Mucosa of descending colon (tissue), 3 donors: ENCODE results near the gene KLRG1. TPM values are rescaled to one million over a fixed set of nuclear protein-coding genes. Genes with fewer than 3 reads are reported as not detected.

Experiments
- ATAC-seq: fragments of 200-7000 bp; cut with Tn5 transposase; one replicate; pipeline ENCODE4 v1.9.1; 2020; ENCODE audit warnings: mild to moderate bottlenecking, moderate library complexity
- DNase-seq, 3 donors: peaks; one replicate each; pipeline ENCODE4 v3.0.0-alpha.2; 2020
- H3K36me3 ChIP-seq: fragments of 200-600 bp; one replicate; pipeline ENCODE4 v1.8.0; 2021; ENCODE audit warnings: low read depth, mild to moderate bottlenecking
- H3K4me1 ChIP-seq: fragments of 200-600 bp; one replicate; pipeline ENCODE4 v1.8.0; 2021; ENCODE audit warnings: low read depth, mild to moderate bottlenecking
- H3K4me3 ChIP-seq: fragments of 200-600 bp; one replicate; pipeline ENCODE4 v1.8.0; 2021; ENCODE audit warnings: mild to moderate bottlenecking
- H3K9me3 ChIP-seq: fragments of 200-600 bp; one replicate; pipeline ENCODE4 v1.8.0; 2021; ENCODE audit warnings: mild to moderate bottlenecking
- intact Hi-C, 2 donors: fragments of 100-400 bp; cut with DNase I in 1 of 2; cut with micrococcal nuclease in 1 of 2; formaldehyde crosslinking; loops; one replicate each; pipeline versions ENCODE4 v1.11.0 to v1.11.1; 2022; cut with DNase I, micrococcal nuclease
- total RNA-seq, 3 donors: library from RNA; stranded (reverse); fragmentation: NEBNext Ultra II Directional in 2 of 3; extraction: Animal tissue kit (Norgen Biotek cat#: 25700) in 2 of 3; gene quantifications; one replicate each; pipeline versions ENCODE4 v1.2.1 to v1.2.4, GENCODE V29; 2021 to 2023
- TF ChIP-seq, protein P1 (sequence below): fragments of 200-600 bp; IDR thresholded peaks from one replicate; pipeline ENCODE4 v1.8.0; 2022; ENCODE audit warnings: antibody characterized with exemption, mild to moderate bottlenecking
- donor health status: DM: no; HTN: no; CAD: no; lungs with moderate emphysema.
- donor health status: DM: no; HTN: no; CAD: no.
- donor health status: DM: no; HTN: yes; CAD: no.

Gene KLRG1
- total RNA-seq, 3 donors from 2014 or later = 1.1 to 4.1 (median 3.0) TPM

- TF ChIP-seq, protein P1, sequence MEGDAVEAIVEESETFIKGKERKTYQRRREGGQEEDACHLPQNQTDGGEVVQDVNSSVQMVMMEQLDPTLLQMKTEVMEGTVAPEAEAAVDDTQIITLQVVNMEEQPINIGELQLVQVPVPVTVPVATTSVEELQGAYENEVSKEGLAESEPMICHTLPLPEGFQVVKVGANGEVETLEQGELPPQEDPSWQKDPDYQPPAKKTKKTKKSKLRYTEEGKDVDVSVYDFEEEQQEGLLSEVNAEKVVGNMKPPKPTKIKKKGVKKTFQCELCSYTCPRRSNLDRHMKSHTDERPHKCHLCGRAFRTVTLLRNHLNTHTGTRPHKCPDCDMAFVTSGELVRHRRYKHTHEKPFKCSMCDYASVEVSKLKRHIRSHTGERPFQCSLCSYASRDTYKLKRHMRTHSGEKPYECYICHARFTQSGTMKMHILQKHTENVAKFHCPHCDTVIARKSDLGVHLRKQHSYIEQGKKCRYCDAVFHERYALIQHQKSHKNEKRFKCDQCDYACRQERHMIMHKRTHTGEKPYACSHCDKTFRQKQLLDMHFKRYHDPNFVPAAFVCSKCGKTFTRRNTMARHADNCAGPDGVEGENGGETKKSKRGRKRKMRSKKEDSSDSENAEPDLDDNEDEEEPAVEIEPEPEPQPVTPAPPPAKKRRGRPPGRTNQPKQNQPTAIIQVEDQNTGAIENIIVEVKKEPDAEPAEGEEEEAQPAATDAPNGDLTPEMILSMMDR = no peak
- intact Hi-C loops = no loop called here
- no peak overlapping the region for H3K4me3 ChIP-seq
- no peaks in the 10 kb centered on the region for H3K9me3 ChIP-seq
- H3K36me3 ChIP-seq = no peaks in the 10 kb centered on the region
- DNase-seq = no peak
- H3K4me1 ChIP-seq = no peaks in the 10 kb centered on the region
- ATAC-seq = no peak
Measured at GRCh38 chr12:9001233-9001632, 11.9 kb downstream of the KLRG1 start.

- TF ChIP-seq, protein P1 = no peak
- Histone ChIP-seq H3K9me3 (no peaks in the 10 kb centered on the region), H3K36me3 (no peaks in the 10 kb centered on the region), H3K4me1 (no peaks in the 10 kb centered on the region), H3K4me3 (no peak overlapping the region)
- DNase-seq = no peak
- ATAC-seq = no peak
- intact Hi-C loops = no loop called here
Measured at GRCh38 chr12:9002335-9002734, 13.0 kb downstream of the KLRG1 start.

DNA sequence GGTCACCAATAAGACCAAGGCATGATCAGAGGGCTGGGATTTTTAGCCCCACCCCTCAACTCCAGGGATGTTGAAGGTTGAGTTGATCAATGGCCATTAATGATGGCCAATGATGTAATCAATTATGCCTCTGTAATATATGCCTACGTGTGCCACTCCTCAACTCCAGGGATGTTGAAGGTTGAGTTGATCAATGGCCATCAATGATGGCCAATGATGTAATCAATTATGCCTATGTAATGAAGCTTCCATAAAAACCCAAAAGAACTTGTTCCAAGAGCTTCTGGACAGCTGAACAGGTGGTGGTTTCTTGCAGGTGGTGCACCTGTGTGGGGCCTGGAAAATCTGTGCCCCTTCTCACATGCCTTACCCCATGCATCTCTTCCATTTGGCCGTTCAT lies 33.2 kb downstream of the KLRG1 start:
- TF ChIP-seq, protein P1 = no peak
- intact Hi-C loops = no loop called here
- Histone ChIP-seq H3K4me3 (no peak overlapping the region), H3K9me3 (peaks cover 9% of the 10 kb centered on the region), H3K36me3 (no peaks in the 10 kb centered on the region), H3K4me1 (no peaks in the 10 kb centered on the region)
- DNase-seq (no peak), ATAC-seq (no peak)

DNA sequence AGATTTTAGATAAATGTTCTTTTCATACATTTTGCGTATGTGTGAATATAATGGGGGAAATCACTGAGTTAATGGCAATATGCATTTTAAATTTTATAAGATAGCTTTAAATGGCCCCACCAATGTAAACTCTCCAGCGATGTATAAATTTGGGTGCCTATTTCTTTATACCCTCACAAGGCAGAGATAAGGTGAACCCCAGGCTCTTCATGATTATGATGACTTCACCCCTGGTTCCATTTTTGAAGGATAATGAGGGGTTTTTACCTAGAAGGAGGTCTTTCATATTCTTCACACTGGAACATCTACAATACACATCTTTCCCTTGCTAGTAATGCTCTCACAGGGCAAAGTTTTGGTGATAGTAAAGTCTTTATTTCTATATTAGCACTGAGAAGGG lies 35.2 kb downstream of the KLRG1 start:
- Histone ChIP-seq H3K4me1 (no peaks in the 10 kb centered on the region), H3K36me3 (no peaks in the 10 kb centered on the region), H3K4me3 (no peak overlapping the region), H3K9me3 (no peaks in the 10 kb centered on the region)
- DNase-seq = no peak
- TF ChIP-seq, protein P1 = no peak
- intact Hi-C loops = no loop called here
- no peak for ATAC-seq

DNA sequence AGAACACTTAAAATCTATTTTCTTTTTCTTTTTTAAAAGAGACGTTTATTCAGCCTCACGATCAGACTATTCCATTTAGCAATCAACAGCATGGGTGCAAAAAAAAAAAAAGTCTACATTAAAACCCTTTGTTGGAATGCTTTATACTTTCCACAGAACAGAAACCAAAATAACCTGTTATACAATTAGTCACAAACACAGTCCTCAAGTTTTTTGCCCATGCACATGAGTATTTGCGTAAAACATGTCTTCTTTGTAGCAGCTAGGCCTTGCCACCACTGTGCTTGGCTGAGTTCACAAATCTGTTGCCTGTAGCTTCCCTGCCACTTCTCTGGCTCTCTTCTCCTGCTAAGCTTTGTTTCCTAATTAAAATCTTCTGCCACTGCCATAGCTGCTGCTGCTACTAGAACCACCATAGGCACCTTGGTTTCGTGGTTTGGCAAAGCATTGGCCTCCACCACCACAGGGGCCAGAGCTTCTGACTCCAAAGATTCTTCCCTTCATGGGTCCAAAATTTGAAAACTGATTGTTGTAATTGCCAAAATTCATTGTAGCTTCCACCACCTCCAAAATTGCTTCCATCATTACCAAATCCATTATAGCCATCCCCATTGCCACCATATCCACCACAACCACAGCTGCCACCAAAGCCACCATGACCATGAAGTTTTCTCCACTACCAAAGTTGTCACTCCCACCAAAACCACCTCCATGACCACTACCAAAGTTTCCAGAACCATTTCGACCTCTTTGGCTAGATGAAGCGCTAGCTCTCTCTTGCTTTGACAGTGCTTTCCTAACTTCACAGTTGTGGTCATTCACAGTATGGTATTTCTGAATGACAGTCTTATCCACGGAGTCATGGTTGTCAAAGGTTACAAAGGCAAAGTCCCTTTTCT lies 38.1 kb downstream of the KLRG1 start:
- Histone ChIP-seq H3K4me1 (no peaks in the 10 kb centered on the region), H3K36me3 (no peaks in the 10 kb centered on the region), H3K9me3 (no peaks in the 10 kb centered on the region), H3K4me3 (no peak overlapping the region)
- intact Hi-C loops = no loop called here
- TF ChIP-seq, protein P1 = no peak
- DNase-seq (no peak), ATAC-seq (no peak)
